NCI-H2029 treated with DMSO at 0.1 percent for 48 hours (cell line): ENCODE results near the gene KATNB1.
"Not testable (repeated sequence)": the region's sequence is repeated elsewhere in the genome, so short reads cannot be mapped to it uniquely, and the experiment has no call there.

ENCODE experiments used
- DNase-seq: peaks from one replicate; lab custom pipeline; 2025; lab: John Stamatoyannopoulos, UW

Gene KATNB1

GRCh38 chr16:57743886-57744641 lies 8.5 kb downstream of the KATNB1 start:
- DNase-seq = no peak

GRCh38 chr16:57744642-57744903 lies 9.0 kb downstream of the KATNB1 start:
- DNase-seq = no peak

- no peak for DNase-seq
Measured at GRCh38 chr16:57745768-57746167, 10.2 kb downstream of the KATNB1 start.

- not testable (repeated sequence) for DNase-seq
Measured at GRCh38 chr16:57746316-57746715, 10.7 kb downstream of the KATNB1 start.

- no peak for DNase-seq
Measured at GRCh38 chr16:57747091-57747490, 11.5 kb downstream of the KATNB1 start.

GRCh38 chr16:57747496-57747895 lies 11.9 kb downstream of the KATNB1 start:
- DNase-seq = no peak

- no peak for DNase-seq
Measured at GRCh38 chr16:57747996-57748395, 12.4 kb downstream of the KATNB1 start.

GRCh38 chr16:57748596-57748995 lies 13.0 kb downstream of the KATNB1 start:
- no peak for DNase-seq

- DNase-seq = no peak
Measured at GRCh38 chr16:57749101-57749692, 13.6 kb downstream of the KATNB1 start.

GRCh38 chr16:57749856-57750452 lies 14.4 kb downstream of the KATNB1 start:
- DNase-seq = no peak

- DNase-seq = no peak
Measured at GRCh38 chr16:57750796-57751538, 15.4 kb downstream of the KATNB1 start.

- DNase-seq = no peak
Measured at GRCh38 chr16:57751539-57752202, 16.1 kb downstream of the KATNB1 start.

GRCh38 chr16:57752203-57752580 lies 16.6 kb downstream of the KATNB1 start:
- DNase-seq = no peak

- DNase-seq = no peak
Measured at GRCh38 chr16:57752581-57753447, 17.2 kb downstream of the KATNB1 start.

GRCh38 chr16:57753448-57754353 lies 18.1 kb downstream of the KATNB1 start:
- DNase-seq = no peak

- no peak for DNase-seq
Measured at GRCh38 chr16:57754354-57755060, 18.9 kb downstream of the KATNB1 start.

GRCh38 chr16:57755061-57755684 lies 19.6 kb downstream of the KATNB1 start:
- no peak for DNase-seq

GRCh38 chr16:57755726-57756423 lies 20.3 kb downstream of the KATNB1 start:
- DNase-seq = no peak
